ENCODE results near the gene CTNNA3.

Gene CTNNA3

DNA sequence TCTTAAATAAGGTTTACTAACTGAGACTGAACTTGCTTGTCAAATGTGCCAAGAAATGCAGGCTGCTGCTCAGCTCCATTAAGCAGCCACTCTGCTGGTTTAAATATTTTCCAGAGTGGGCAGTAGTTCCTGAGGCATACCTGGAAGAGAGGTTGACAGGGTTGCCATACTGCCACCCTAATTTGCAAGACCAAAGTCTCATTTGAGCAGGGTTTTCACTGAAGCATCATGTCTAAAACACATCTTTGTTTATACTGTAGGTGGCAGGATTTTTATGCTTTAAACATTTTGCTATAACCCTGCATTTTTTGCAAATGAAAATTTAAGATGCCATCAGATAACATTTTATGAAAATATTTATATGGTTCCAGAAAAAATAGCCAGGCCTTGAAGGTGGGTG is 1388.2 kb downstream of the CTNNA3 start:
- H3K27me3 ChIP-seq (ENCODE audit: insufficient read depth, poor library complexity, severe bottlenecking), result peaks cover 22% of the 10 kb centered on the region
- H3K4me3 ChIP-seq (ENCODE audit: severe bottlenecking), result no peak overlapping the region
- TF ChIP-seq CTCF (IDR thresholded peaks at IDR 0.05; ENCODE audit: poor library complexity, severe bottlenecking), result peak; percentile 43
- H3K9me3 ChIP-seq (ENCODE audit: severe bottlenecking), result no peaks in the 10 kb centered on the region
- DNase-seq (ENCODE audit: low spot score) (no peak), ATAC-seq (ENCODE audit: low read depth) (no peak)
- no peak overlapping the region for H3K27ac ChIP-seq (ENCODE audit: poor library complexity, severe bottlenecking)
- H3K36me3 ChIP-seq (ENCODE audit: low read depth), result no peaks in the 10 kb centered on the region
- H3K4me1 ChIP-seq (ENCODE audit: insufficient read depth, poor library complexity, severe bottlenecking), result peaks cover 3% of the 10 kb centered on the region

DNA sequence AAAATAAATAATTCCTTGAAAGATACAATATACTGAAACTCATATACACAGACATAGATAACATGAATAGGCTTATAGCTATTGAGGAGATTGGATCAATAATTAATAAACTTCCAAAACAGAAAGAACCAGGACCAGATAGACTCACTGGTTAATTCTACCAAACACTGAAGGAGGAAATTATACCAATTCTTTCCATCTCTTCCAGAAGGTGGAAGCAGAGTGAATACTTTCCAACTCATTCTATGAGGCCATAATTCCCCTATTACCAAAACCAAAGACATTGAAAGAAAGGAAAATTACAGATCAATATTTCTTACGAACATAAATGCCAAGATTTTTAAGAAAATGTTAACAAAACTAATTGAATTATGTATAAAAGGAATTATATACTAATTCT is 1394.9 kb downstream of the CTNNA3 start:
- Histone ChIP-seq H3K9me3 (ENCODE audit: severe bottlenecking) (no peaks in the 10 kb centered on the region), H3K4me1 (ENCODE audit: insufficient read depth, poor library complexity, severe bottlenecking) (no peaks in the 10 kb centered on the region), H3K4me3 (ENCODE audit: severe bottlenecking) (no peak overlapping the region), H3K27ac (ENCODE audit: poor library complexity, severe bottlenecking) (no peak overlapping the region), H3K27me3 (ENCODE audit: insufficient read depth, poor library complexity, severe bottlenecking) (peaks cover 18% of the 10 kb centered on the region), H3K36me3 (ENCODE audit: low read depth) (no peaks in the 10 kb centered on the region)
- DNase-seq (ENCODE audit: low spot score), result no peak
- TF ChIP-seq CTCF (IDR thresholded peaks at IDR 0.05; ENCODE audit: poor library complexity, severe bottlenecking), result peak; percentile 15
- no peak for ATAC-seq (ENCODE audit: low read depth)

GRCh38 chr10:66295602-66296001 is 1400.4 kb downstream of the CTNNA3 start:
- Histone ChIP-seq H3K4me1 (ENCODE audit: insufficient read depth, poor library complexity, severe bottlenecking) (no peaks in the 10 kb centered on the region), H3K4me3 (ENCODE audit: severe bottlenecking) (no peak overlapping the region), H3K9me3 (ENCODE audit: severe bottlenecking) (no peaks in the 10 kb centered on the region), H3K27ac (ENCODE audit: poor library complexity, severe bottlenecking) (no peak overlapping the region), H3K36me3 (ENCODE audit: low read depth) (no peaks in the 10 kb centered on the region), H3K27me3 (ENCODE audit: insufficient read depth, poor library complexity, severe bottlenecking) (no peaks in the 10 kb centered on the region)
- TF ChIP-seq CTCF (IDR thresholded peaks at IDR 0.05; ENCODE audit: poor library complexity, severe bottlenecking), result no peak
- DNase-seq (ENCODE audit: low spot score) (no peak), ATAC-seq (ENCODE audit: low read depth) (no peak)

DNA sequence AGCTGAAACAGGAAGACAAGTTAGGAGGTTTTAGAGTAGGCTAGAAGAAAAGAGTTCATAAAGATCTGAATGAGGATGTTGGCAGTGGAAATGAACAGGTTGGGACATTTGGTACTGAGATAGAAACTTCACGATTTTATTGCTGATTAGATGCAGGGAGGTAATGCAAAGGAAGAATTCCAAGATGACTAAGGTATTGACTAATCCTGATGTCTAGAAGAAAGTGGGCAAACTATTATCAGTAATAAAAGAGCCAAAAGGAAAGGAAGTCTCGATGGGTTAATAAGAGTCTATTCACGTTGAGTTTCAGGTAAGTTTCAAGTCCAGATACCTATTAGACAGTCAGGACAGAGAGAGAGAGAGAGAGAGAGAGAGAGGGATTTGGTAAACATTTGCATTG is 1401.5 kb downstream of the CTNNA3 start:
- DNase-seq (ENCODE audit: low spot score) (no peak), ATAC-seq (ENCODE audit: low read depth) (no peak)
- H3K9me3 ChIP-seq (ENCODE audit: severe bottlenecking), result no peaks in the 10 kb centered on the region
- TF ChIP-seq CTCF (IDR thresholded peaks at IDR 0.05; ENCODE audit: poor library complexity, severe bottlenecking), result no peak
- no peak overlapping the region for H3K4me3 ChIP-seq (ENCODE audit: severe bottlenecking)
- no peak overlapping the region for H3K27ac ChIP-seq (ENCODE audit: poor library complexity, severe bottlenecking)
- no peaks in the 10 kb centered on the region for H3K36me3 ChIP-seq (ENCODE audit: low read depth)
- no peaks in the 10 kb centered on the region for H3K4me1 ChIP-seq (ENCODE audit: insufficient read depth, poor library complexity, severe bottlenecking)
- no peaks in the 10 kb centered on the region for H3K27me3 ChIP-seq (ENCODE audit: insufficient read depth, poor library complexity, severe bottlenecking)

- TF ChIP-seq CTCF (IDR thresholded peaks at IDR 0.05; ENCODE audit: poor library complexity, severe bottlenecking), result no peak
- Histone ChIP-seq H3K36me3 (ENCODE audit: low read depth) (no peaks in the 10 kb centered on the region), H3K4me1 (ENCODE audit: insufficient read depth, poor library complexity, severe bottlenecking) (no peaks in the 10 kb centered on the region), H3K4me3 (ENCODE audit: severe bottlenecking) (no peak overlapping the region), H3K27ac (ENCODE audit: poor library complexity, severe bottlenecking) (no peak overlapping the region), H3K27me3 (ENCODE audit: insufficient read depth, poor library complexity, severe bottlenecking) (no peaks in the 10 kb centered on the region), H3K9me3 (ENCODE audit: severe bottlenecking) (no peaks in the 10 kb centered on the region)
- DNase-seq (ENCODE audit: low spot score) (no peak), ATAC-seq (ENCODE audit: low read depth) (no peak)
These were observed 1403.1 kb downstream of the CTNNA3 start for GRCh38 chr10:66292922-66293321.
